GM21737 (cell line): Measurements from ENCODE around the gene TAOK3.

Source experiments
- ATAC-seq: cut with Tn5 transposase; IDR thresholded peaks from one replicate; pipeline ENCODE4 v1.9.1; 2021; ENCODE audit warnings: mild to moderate bottlenecking, moderate library complexity; ENCODE audit not compliant: unreplicated experiment

Gene TAOK3

DNA sequence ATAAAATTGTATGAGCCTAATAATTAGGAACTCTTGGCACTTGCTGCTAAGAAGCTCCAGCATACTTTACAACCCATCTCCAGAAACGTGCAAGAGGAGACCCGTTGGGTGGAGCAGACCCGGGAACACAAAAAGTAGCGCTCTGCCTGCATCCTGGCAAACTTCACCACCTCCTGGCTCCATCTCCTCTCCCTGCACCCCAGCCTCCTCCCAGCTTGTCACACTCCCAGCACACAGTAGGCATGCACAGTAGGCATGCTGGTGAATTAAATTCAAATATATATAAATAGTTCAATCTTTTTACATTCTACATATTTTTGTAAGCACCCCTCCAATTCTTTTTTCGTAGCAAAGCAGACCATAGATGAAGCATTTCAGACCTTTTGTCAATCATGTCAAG is 270.1 kb downstream of the TAOK3 start:
- ATAC-seq, result no peak

- ATAC-seq, result no peak
These were observed 270.6 kb downstream of the TAOK3 start for GRCh38 chr12:118102070-118102469.

DNA sequence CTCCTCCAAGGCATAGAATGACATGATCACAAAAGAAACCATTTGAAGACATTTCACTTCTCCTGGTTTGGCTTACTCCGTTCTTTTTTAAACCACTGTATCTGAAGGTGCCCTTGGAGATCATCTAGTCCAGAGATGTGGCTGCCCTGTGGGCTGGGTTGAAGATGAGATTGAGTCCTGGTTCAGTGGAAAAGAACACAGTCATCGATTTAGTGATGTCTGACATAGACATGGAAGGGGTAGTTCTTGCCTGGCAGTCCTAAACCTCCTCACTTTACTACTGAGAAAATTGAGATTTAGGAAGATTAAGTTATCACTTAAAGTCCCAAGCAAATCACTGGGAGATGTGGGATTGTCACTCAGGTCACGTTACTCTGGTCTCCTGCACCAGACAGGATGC is 271.7 kb downstream of the TAOK3 start:
- ATAC-seq, result no peak
